ENCODE results near the gene SDS. TPM values are rescaled to one million over a fixed set of nuclear protein-coding genes. Genes with fewer than 3 reads are reported as not detected.

The SDS gene
- total RNA-seq, 1 experiment from 2014 or later = not detected

GRCh38 chr12:113361574-113362370, 41.9 kb downstream of the SDS start:
- Histone ChIP-seq H2AFZ (no peak overlapping the region), H3F3A (ENCODE audit: insufficient read depth, low read depth) (peaks cover 18% of the 10 kb centered on the region; the same call in 1 of the 2 replicates), H3K36me3 (ENCODE audit: low read depth) (no peaks in the 10 kb centered on the region), H3K9me3 (ENCODE audit: insufficient read depth, low read depth) (no peaks in the 10 kb centered on the region), H4K20me1 (ENCODE audit: insufficient read depth) (0 out of 2 replicates have a peak, but pooled peaks cover 4% of the 10 kb centered on the region), H3K4me1 (replicated peaks; ENCODE audit: insufficient read depth) (peaks cover 6% of the 10 kb centered on the region; the same call in 1 of the 2 replicates), H3K27me3 (ENCODE audit: insufficient read depth, low read depth) (no peaks in the 10 kb centered on the region), H3K79me2 (ENCODE audit: low read depth) (no peaks in the 10 kb centered on the region), H3K27ac (no peak overlapping the region), H3K4me3 (no peak overlapping the region), H3K4me2 (no peak overlapping the region), H3K9me2 (ENCODE audit: insufficient read depth) (no peaks in the 10 kb centered on the region)
- intact Hi-C loops (cut with micrococcal nuclease; ENCODE audit: unreplicated experiment) = no loop called here
- ChIA-PET POLR2A (ENCODE audit: unreplicated experiment) (no interaction called here), CTCF (no interaction called here)
- no TSS peak for BruUV-seq (replicated peaks)
- TF ChIP-seq CTCF (conservative IDR thresholded peaks at IDR 0.05) (no peak), EZH2 (IDR thresholded peaks at IDR 0.05; ENCODE audit: low read depth) (no peak)
- DNase-seq = no peak

- no peak overlapping the region for H3K4me3 ChIP-seq
- intact Hi-C loops (cut with micrococcal nuclease; ENCODE audit: unreplicated experiment) = loop anchor here (2.0 kb wide), 1 partner anchor 25 kb away; the partner anchor contains the start of gene SLC8B1
- H3K4me2 ChIP-seq = no peak overlapping the region
Observed at GRCh38 chr12:113359939-113360748, 43.5 kb downstream of the SDS start.

More at GRCh38 chr12:113359939-113360748, 43.5 kb downstream of the SDS start:
- BruUV-seq (replicated peaks) = no TSS peak
- peaks cover 18% of the 10 kb centered on the region; the same call in 1 of the 2 replicates for H3F3A ChIP-seq (ENCODE audit: insufficient read depth, low read depth)
- no peaks in the 10 kb centered on the region for H3K79me2 ChIP-seq (ENCODE audit: low read depth)
- ChIA-PET CTCF (no interaction called here), POLR2A (ENCODE audit: unreplicated experiment) (no interaction called here)
- H3K27me3 ChIP-seq (ENCODE audit: insufficient read depth, low read depth) = no peaks in the 10 kb centered on the region
- DNase-seq = no peak
- H4K20me1 ChIP-seq (ENCODE audit: insufficient read depth) = 0 out of 2 replicates have a peak, but pooled peaks cover 4% of the 10 kb centered on the region
- H3K4me1 ChIP-seq (replicated peaks; ENCODE audit: insufficient read depth) = peaks cover 6% of the 10 kb centered on the region; the same call in 1 of the 2 replicates
- no peaks in the 10 kb centered on the region for H3K9me2 ChIP-seq (ENCODE audit: insufficient read depth)
- H2AFZ ChIP-seq = no peak overlapping the region
- H3K36me3 ChIP-seq (ENCODE audit: low read depth) = no peaks in the 10 kb centered on the region
- H3K9me3 ChIP-seq (ENCODE audit: insufficient read depth, low read depth) = no peaks in the 10 kb centered on the region
- no peak for TF ChIP-seq EZH2 (IDR thresholded peaks at IDR 0.05; ENCODE audit: low read depth)
- no peak for TF ChIP-seq CTCF (conservative IDR thresholded peaks at IDR 0.05)
- no peak overlapping the region for H3K27ac ChIP-seq

Data from PC-9 (cell line).